Neural cell (in vitro differentiated cells): Measurements from ENCODE around the gene SRA1.

Source experiments
- CTCF ChIP-seq: fragments of 450-650 bp; IDR thresholded peaks from 2 replicates; pipeline ENCODE4 v1.5.1; 2014; ENCODE audit warnings: antibody characterized with exemption, mild to moderate bottlenecking, moderate library complexity; ENCODE audit not compliant: poor library complexity, severe bottlenecking
- RAD21 ChIP-seq: fragments of 450-650 bp; conservative IDR thresholded peaks from 2 replicates; pipeline ENCODE4 v1.6.1; 2014; ENCODE audit warnings: antibody characterized with exemption, mild to moderate bottlenecking, moderate library complexity

- TF ChIP-seq CTCF (no peak), RAD21 (no peak)
Measured at GRCh38 chr5:140540227-140540626, 17.0 kb downstream of the SRA1 start.
